Cardiac fibroblast (primary cell): ENCODE results near the gene SHISA9.

Experiments used
- DNase-seq, 2 donors: peaks; one replicate each; pipeline versions ENCODE4 v3.0.0 to v3.0.0-alpha.2; 2010; ENCODE audit warnings: low read depth in 2 of 2
- H3K4me3 ChIP-seq, 2 donors: replicated peaks in 1 of 2; 1 replicate in 1 of 2; 2 replicates in 1 of 2; pipeline ENCODE4 v1.5.1; 2011; ENCODE audit warnings: low read depth in 2 of 2, low read length in 2 of 2, mild to moderate bottlenecking in 2 of 2, moderate library complexity in 1 of 2
- CTCF ChIP-seq: IDR thresholded peaks from one replicate; pipeline ENCODE4 v1.5.1; 2011; ENCODE audit warnings: low read depth, mild to moderate bottlenecking, low read length, inconsistent platforms

Gene SHISA9

GRCh38 chr16:12904329-12904671 lies 2.9 kb downstream of the SHISA9 start:
- TF ChIP-seq CTCF = no peak
- no peak for DNase-seq
- no peak overlapping the region for H3K4me3 ChIP-seq

- H3K4me3 ChIP-seq = no peak overlapping the region
- TF ChIP-seq CTCF = no peak
- DNase-seq = no peak
Observed at GRCh38 chr16:12906271-12906670, 4.9 kb downstream of the SHISA9 start.

- no peak overlapping the region for H3K4me3 ChIP-seq
- no peak for DNase-seq
- no peak for TF ChIP-seq CTCF
Observed at GRCh38 chr16:12906765-12907516, 5.5 kb downstream of the SHISA9 start.

GRCh38 chr16:12907670-12908233 lies 6.4 kb downstream of the SHISA9 start:
- no peak overlapping the region for H3K4me3 ChIP-seq
- no peak for DNase-seq
- no peak for TF ChIP-seq CTCF

- DNase-seq = no peak
- H3K4me3 ChIP-seq = no peak overlapping the region
- no peak for TF ChIP-seq CTCF
Observed at GRCh38 chr16:12917246-12917645, 15.8 kb downstream of the SHISA9 start.

- H3K4me3 ChIP-seq = no peak overlapping the region
- DNase-seq = no peak
Observed at GRCh38 chr16:12917653-12918052, 16.3 kb downstream of the SHISA9 start.

More at GRCh38 chr16:12917653-12918052, 16.3 kb downstream of the SHISA9 start:
- TF ChIP-seq CTCF = no peak
